Esophagus muscularis mucosa (tissue), 3 donors: ENCODE data around the gene CDC16.
"Not testable (repeated sequence)": the region's sequence is repeated elsewhere in the genome, so short reads cannot be mapped to it uniquely, and the experiment has no call there.

Experiments used
- EP300 ChIP-seq: sonication (generic); formaldehyde crosslinking; IDR thresholded peaks from one replicate; pipeline ENCODE4 v1.6.1; 2017; ENCODE audit warnings: antibody characterized with exemption
- TF ChIP-seq, protein P1 (sequence below), 3 experiments: fragments of 200-600 bp in 2 of 3; fragments of 450-650 bp in 1 of 3; sonication (generic) in 2 of 3; IDR thresholded peaks; one replicate each; pipeline ENCODE4 v1.5.1; 2017 to 2019; ENCODE audit warnings: antibody characterized with exemption in 3 of 3, mild to moderate bottlenecking in 2 of 3, moderate library complexity in 1 of 3

DNA sequence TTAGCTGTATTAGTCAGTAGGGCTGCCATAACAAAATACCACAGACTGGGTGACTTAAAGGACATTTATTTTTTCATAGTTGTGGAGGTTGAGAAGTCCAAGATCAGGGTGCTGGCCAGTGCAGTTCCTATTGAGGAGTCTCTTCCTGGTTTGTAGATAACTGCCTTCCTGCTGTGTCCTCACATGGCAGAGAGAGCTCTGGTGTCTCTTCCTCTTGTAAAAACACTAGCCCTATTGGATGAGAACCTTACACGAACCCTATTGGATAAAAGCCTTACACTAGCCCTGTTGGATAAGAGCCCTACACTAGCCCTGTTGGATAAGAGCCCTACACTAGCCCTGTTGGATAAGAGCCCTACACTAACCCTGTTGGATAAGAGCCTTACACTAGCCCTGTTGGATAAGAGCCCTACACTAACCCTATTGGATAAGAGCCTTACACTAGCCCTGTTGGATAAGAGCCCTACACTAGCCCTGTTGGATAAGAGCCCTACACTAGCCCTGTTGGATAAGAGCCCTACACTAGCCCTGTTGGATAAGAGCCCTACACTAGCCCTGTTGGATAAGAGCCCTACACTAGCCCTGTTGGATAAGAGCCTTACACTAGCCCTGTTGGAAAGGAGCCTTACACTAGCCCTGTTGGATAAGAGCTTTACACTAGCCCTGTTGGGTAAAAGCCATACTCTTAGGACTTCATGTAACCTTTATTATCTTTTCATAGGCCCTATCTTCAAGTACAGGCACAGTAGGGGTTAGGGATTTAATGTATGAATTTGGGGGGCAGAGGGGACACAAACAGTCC lies 17.1 kb downstream of the CDC16 start:
- TF ChIP-seq, protein P1, sequence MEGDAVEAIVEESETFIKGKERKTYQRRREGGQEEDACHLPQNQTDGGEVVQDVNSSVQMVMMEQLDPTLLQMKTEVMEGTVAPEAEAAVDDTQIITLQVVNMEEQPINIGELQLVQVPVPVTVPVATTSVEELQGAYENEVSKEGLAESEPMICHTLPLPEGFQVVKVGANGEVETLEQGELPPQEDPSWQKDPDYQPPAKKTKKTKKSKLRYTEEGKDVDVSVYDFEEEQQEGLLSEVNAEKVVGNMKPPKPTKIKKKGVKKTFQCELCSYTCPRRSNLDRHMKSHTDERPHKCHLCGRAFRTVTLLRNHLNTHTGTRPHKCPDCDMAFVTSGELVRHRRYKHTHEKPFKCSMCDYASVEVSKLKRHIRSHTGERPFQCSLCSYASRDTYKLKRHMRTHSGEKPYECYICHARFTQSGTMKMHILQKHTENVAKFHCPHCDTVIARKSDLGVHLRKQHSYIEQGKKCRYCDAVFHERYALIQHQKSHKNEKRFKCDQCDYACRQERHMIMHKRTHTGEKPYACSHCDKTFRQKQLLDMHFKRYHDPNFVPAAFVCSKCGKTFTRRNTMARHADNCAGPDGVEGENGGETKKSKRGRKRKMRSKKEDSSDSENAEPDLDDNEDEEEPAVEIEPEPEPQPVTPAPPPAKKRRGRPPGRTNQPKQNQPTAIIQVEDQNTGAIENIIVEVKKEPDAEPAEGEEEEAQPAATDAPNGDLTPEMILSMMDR (IDR thresholded peaks at IDR 0.05): not testable (repeated sequence)
- not testable (repeated sequence) for TF ChIP-seq EP300
